Duodenal mucosa (tissue), 2 donors: ENCODE results near the gene GABRB3.

Experiments used
- H3K27ac ChIP-seq: one replicate; pipeline ENCODE4 v1.7.0; 2013; ENCODE audit warnings: low read depth, low read length
- H3K27me3 ChIP-seq, 2 donors: one replicate each; pipeline ENCODE4 v1.7.0; 2013; ENCODE audit warnings: low read length in 2 of 2, control low read depth in 1 of 2; ENCODE audit not compliant: insufficient read depth in 2 of 2, control insufficient read depth in 1 of 2
- H3K36me3 ChIP-seq, 2 donors: one replicate each; pipeline ENCODE4 v1.7.0; 2013; ENCODE audit warnings: low read length in 2 of 2, control low read depth in 1 of 2; ENCODE audit not compliant: insufficient read depth in 2 of 2, control insufficient read depth in 1 of 2
- H3K4me1 ChIP-seq, 2 donors: one replicate each; pipeline ENCODE4 v1.7.0; 2013; ENCODE audit warnings: low read length in 2 of 2, control low read depth in 1 of 2; ENCODE audit not compliant: insufficient read depth in 2 of 2, control insufficient read depth in 1 of 2
- H3K4me3 ChIP-seq, 2 donors: one replicate each; pipeline ENCODE4 v1.7.0; 2013; ENCODE audit warnings: low read length in 2 of 2, low read depth in 1 of 2
- H3K9ac ChIP-seq, 2 donors: one replicate each; pipeline ENCODE4 v1.7.0; 2013; ENCODE audit warnings: low read length in 2 of 2, low read depth in 1 of 2
- H3K9me3 ChIP-seq, 2 donors: one replicate each; pipeline ENCODE4 v1.7.0; 2013; ENCODE audit warnings: low read length in 2 of 2, control low read depth in 1 of 2; ENCODE audit not compliant: control insufficient read depth in 1 of 2

Gene GABRB3

GRCh38 chr15:26716069-26716468 lies 56.8 kb downstream of the GABRB3 start:
- Histone ChIP-seq H3K27ac (no peak overlapping the region), H3K4me3 (no peak overlapping the region), H3K36me3 (no peaks in the 10 kb centered on the region), H3K4me1 (no peaks in the 10 kb centered on the region), H3K27me3 (no peaks in the 10 kb centered on the region), H3K9ac (no peak overlapping the region), H3K9me3 (peaks cover 7 to 31% of the 10 kb centered on the region in 2 donors)

DNA sequence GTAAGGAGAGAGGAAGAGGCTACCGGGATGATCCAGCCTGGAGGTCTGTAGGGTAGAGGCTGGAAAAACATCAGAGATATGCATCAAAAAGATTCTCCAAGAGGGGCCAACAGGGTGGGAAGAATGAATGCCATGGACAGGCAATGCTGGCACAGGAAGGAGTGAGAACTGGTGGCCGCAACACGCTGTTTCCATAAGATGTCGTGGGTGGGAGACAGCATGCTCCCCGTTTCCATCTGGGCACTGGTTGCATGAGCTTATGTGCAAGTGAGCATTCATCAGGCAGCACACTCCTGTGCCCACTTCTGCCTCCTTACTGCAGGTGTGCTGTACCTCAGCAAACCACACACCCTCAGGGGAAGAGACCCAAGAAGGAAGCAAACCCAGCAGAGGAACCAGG lies 59.4 kb downstream of the GABRB3 start:
- Histone ChIP-seq H3K9me3 (peaks cover 7 to 27% of the 10 kb centered on the region in 2 donors), H3K9ac (no peak overlapping the region), H3K4me1 (no peaks in the 10 kb centered on the region), H3K4me3 (no peak overlapping the region), H3K27me3 (no peaks in the 10 kb centered on the region), H3K27ac (no peak overlapping the region), H3K36me3 (no peaks in the 10 kb centered on the region)

DNA sequence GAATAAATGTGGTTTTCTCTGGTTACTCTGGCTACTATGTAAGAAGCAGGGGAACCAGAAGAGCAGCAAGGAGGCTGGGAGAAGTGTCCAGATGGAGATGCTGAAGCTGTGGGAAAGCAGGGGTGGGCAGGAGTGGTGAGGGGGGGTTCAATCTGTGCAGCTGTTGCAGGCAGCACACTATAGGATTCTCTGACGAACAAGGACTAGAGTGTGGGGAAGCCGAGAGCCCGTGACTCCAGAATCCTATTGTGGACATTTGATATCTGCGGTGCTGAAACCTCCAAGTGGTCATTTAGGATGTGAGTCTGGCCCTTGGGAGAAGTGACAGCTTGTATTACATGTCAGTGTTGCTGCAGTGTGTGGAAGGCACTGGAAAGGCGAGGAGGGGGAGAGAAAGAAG lies 60.5 kb downstream of the GABRB3 start:
- H3K4me3 ChIP-seq = no peak overlapping the region

GRCh38 chr15:26711445-26711844 lies 61.4 kb downstream of the GABRB3 start:
- H3K4me3 ChIP-seq = no peak overlapping the region
- no peak overlapping the region for H3K9ac ChIP-seq
- H3K36me3 ChIP-seq = no peaks in the 10 kb centered on the region
- H3K4me1 ChIP-seq = no peaks in the 10 kb centered on the region
- H3K27ac ChIP-seq = no peak overlapping the region
- H3K9me3 ChIP-seq = peaks cover 4 to 24% of the 10 kb centered on the region in 2 donors
- H3K27me3 ChIP-seq = no peaks in the 10 kb centered on the region

More for the DNA sequence above, 60.5 kb downstream of the GABRB3 start:
- peaks cover 7 to 27% of the 10 kb centered on the region in 2 donors for H3K9me3 ChIP-seq
- H3K4me1 ChIP-seq = no peaks in the 10 kb centered on the region
- no peak overlapping the region for H3K9ac ChIP-seq
- H3K27ac ChIP-seq = no peak overlapping the region
- no peaks in the 10 kb centered on the region for H3K36me3 ChIP-seq
- no peaks in the 10 kb centered on the region for H3K27me3 ChIP-seq

- H3K9me3 ChIP-seq = peaks cover 8 to 25% of the 10 kb centered on the region in 2 donors
- no peak overlapping the region for H3K9ac ChIP-seq
- H3K4me3 ChIP-seq = no peak overlapping the region
- no peak overlapping the region for H3K27ac ChIP-seq
- H3K4me1 ChIP-seq = no peaks in the 10 kb centered on the region
- H3K27me3 ChIP-seq = no peaks in the 10 kb centered on the region
- H3K36me3 ChIP-seq = no peaks in the 10 kb centered on the region
Measured at GRCh38 chr15:26702381-26702780, 70.5 kb downstream of the GABRB3 start.

- H3K9ac ChIP-seq = no peak overlapping the region
- H3K4me1 ChIP-seq = no peaks in the 10 kb centered on the region
- H3K4me3 ChIP-seq = no peak overlapping the region
- no peaks in the 10 kb centered on the region for H3K36me3 ChIP-seq
- no peak overlapping the region for H3K27ac ChIP-seq
- H3K27me3 ChIP-seq = no peaks in the 10 kb centered on the region
- peaks cover 18 to 33% of the 10 kb centered on the region in 2 donors for H3K9me3 ChIP-seq
Measured at GRCh38 chr15:26698555-26698954, 74.3 kb downstream of the GABRB3 start.

DNA sequence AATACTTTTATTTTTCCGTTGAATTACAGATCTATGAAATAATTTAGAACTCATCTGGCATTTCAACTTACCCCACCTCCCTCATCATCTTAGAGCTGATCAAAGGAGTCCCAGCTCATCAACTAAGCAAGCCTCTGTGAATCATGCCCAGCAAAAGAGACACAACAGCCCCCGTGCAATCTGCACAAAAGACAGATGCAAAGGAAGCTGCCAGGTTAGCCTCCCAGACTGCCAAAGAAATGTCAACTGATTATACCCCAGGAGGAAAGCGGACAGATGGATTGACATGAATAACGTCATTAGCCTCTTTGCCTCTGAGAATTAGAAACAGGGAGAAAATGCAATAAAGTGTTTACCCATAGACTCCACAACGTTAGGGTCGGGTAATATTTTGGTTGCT lies 75.0 kb downstream of the GABRB3 start:
- H3K9me3 ChIP-seq = peaks cover 16 to 37% of the 10 kb centered on the region in 2 donors
- H3K27me3 ChIP-seq = no peaks in the 10 kb centered on the region
- H3K9ac ChIP-seq = no peak overlapping the region
- no peaks in the 10 kb centered on the region for H3K36me3 ChIP-seq
- H3K27ac ChIP-seq = no peak overlapping the region
- H3K4me1 ChIP-seq = no peaks in the 10 kb centered on the region
- no peak overlapping the region for H3K4me3 ChIP-seq

DNA sequence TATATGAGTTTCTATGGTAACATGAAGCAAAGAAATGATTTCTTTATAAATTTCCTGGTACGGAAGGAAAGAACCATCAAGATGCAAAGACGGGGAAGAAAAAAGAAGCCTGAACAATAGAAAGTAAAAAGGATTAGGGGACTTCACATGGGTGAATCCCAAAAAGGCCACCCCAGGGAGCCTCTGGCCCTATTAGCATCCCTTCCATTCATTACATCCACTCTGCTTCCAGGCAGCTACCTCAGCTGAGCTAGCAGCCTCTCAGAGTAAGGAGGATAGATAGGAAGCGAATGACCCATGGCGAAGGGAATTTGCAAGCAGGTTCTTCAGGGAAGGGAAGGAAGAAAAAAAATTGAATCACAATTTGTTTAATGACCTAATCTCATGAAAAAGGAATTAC lies 81.6 kb downstream of the GABRB3 start:
- Histone ChIP-seq H3K27ac (no peak overlapping the region), H3K9ac (no peak overlapping the region), H3K36me3 (no peaks in the 10 kb centered on the region), H3K4me1 (no peaks in the 10 kb centered on the region), H3K9me3 (peaks cover 20 to 21% of the 10 kb centered on the region in 2 donors), H3K27me3 (no peaks in the 10 kb centered on the region), H3K4me3 (no peak overlapping the region)

GRCh38 chr15:26690778-26691177 lies 82.1 kb downstream of the GABRB3 start:
- H3K36me3 ChIP-seq = no peaks in the 10 kb centered on the region
- no peak overlapping the region for H3K4me3 ChIP-seq
- H3K27ac ChIP-seq = no peak overlapping the region
- H3K27me3 ChIP-seq = no peaks in the 10 kb centered on the region
- peaks cover 19 to 23% of the 10 kb centered on the region in 2 donors for H3K9me3 ChIP-seq
- no peak overlapping the region for H3K9ac ChIP-seq
- no peaks in the 10 kb centered on the region for H3K4me1 ChIP-seq

DNA sequence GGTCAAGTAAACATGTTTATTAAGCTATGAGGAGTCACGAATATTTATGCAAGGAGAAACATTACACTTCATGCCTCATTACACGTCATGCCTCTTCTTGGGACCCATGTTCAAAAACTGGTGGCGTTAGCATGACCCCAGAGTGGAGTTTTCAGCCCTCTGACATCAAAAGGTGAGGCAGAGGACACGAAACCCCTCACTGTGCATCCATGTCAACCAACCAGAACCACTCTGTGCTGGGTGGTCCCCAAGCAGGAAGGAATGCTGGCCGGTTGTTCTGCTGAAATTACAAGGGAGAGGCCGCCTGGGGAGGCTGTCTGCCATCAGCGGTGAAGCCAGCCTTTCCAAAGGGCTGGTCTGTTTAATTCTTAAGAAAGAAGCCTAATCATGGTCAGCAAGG lies 83.4 kb downstream of the GABRB3 start:
- Histone ChIP-seq H3K27ac (no peak overlapping the region), H3K4me1 (no peaks in the 10 kb centered on the region)

More for the DNA sequence above, 83.4 kb downstream of the GABRB3 start:
- H3K9ac ChIP-seq = no peak overlapping the region
- H3K9me3 ChIP-seq = peaks cover 18 to 23% of the 10 kb centered on the region in 2 donors
- no peaks in the 10 kb centered on the region for H3K36me3 ChIP-seq
- H3K4me3 ChIP-seq = no peak overlapping the region
- H3K27me3 ChIP-seq = no peaks in the 10 kb centered on the region
